HepG2 (cell line): Measurements from ENCODE around the gene S100A13. TPM values are rescaled to one million over a fixed set of nuclear protein-coding genes. Genes with fewer than 3 reads are reported as not detected.

Source experiments
- BCL6 ChIP-seq: IDR thresholded peaks from 2 replicates; pipeline ENCODE4 v1.6.1; 2016; ENCODE audit warnings: missing genetic modification reagents, missing compliant biosample characterization
- DDIT3 ChIP-seq: sonication (generic); formaldehyde crosslinking; IDR thresholded peaks from 2 replicates; pipeline ENCODE4 v1.4.0; 2020; ENCODE audit warnings: mild to moderate bottlenecking, missing genetic modification reagents
- HIVEP1 ChIP-seq: sonication (generic); formaldehyde crosslinking; IDR thresholded peaks from 2 replicates; pipeline ENCODE4 v1.4.0; 2020; ENCODE audit warnings: mild to moderate bottlenecking, missing genetic modification reagents
- HNF1B ChIP-seq: sonication (generic); formaldehyde crosslinking; IDR thresholded peaks from 2 replicates; pipeline ENCODE4 v1.5.1; 2020; ENCODE audit warnings: mild to moderate bottlenecking, moderate library complexity, missing genetic modification reagents
- HNRNPUL1 ChIP-seq: fragments of 200-400 bp; formaldehyde crosslinking; IDR thresholded peaks from 2 replicates; pipeline ENCODE4 v1.6.1; 2017; ENCODE audit warnings: low read depth, mild to moderate bottlenecking, low read length, moderate library complexity
- KLF15 ChIP-seq: sonication (generic); formaldehyde crosslinking; IDR thresholded peaks from 2 replicates; pipeline ENCODE4 v1.8.1; 2023; ENCODE audit warnings: borderline replicate concordance, mild to moderate bottlenecking, inconsistent platforms, missing genetic modification reagents, mixed read lengths
- MXD4 ChIP-seq: IDR thresholded peaks from 2 replicates; pipeline ENCODE4 v1.6.1; 2016; ENCODE audit warnings: mild to moderate bottlenecking, missing biosample characterization, missing genetic modification reagents
- NBN ChIP-seq: fragments of 450-650 bp; conservative IDR thresholded peaks from 2 replicates; pipeline ENCODE4 v1.6.1; 2017
- NPAS2 ChIP-seq: sonication (generic); formaldehyde crosslinking; IDR thresholded peaks from 2 replicates; pipeline ENCODE4 v1.8.0; 2022; ENCODE audit warnings: mild to moderate bottlenecking, missing genetic modification reagents, borderline replicate concordance
- PATZ1 ChIP-seq: sonication (generic); formaldehyde crosslinking; IDR thresholded peaks from 2 replicates; pipeline ENCODE4 v1.4.0; 2020; ENCODE audit warnings: missing genetic modification reagents
- PHF5A ChIP-seq: IDR thresholded peaks from one replicate; pipeline ENCODE4 v1.6.1; 2018; ENCODE audit warnings: low read depth, missing genetic modification reagents; ENCODE audit not compliant: unreplicated experiment
- RFXANK ChIP-seq: IDR thresholded peaks from 2 replicates; pipeline ENCODE4 v1.6.1; 2016
- SALL1 ChIP-seq: sonication (generic); formaldehyde crosslinking; IDR thresholded peaks from 2 replicates; pipeline ENCODE4 v1.8.0; 2022; ENCODE audit warnings: mild to moderate bottlenecking, missing genetic modification reagents
- SATB2 ChIP-seq: sonication (generic); formaldehyde crosslinking; IDR thresholded peaks from 2 replicates; pipeline ENCODE4 v1.5.0; 2020; ENCODE audit warnings: missing genetic modification reagents
- THAP9 ChIP-seq: sonication (generic); formaldehyde crosslinking; IDR thresholded peaks from 2 replicates; pipeline ENCODE4; 2020; ENCODE audit warnings: missing genetic modification reagents, mild to moderate bottlenecking, borderline replicate concordance
- THYN1 ChIP-seq: sonication (generic); formaldehyde crosslinking; IDR thresholded peaks from 2 replicates; pipeline ENCODE4 v1.8.1; 2023; ENCODE audit warnings: low read depth, mild to moderate bottlenecking, moderate library complexity, missing genetic modification reagents, borderline replicate concordance
- WIZ ChIP-seq: sonication (generic); formaldehyde crosslinking; IDR thresholded peaks from 2 replicates; pipeline ENCODE4 v1.5.1; 2020; ENCODE audit warnings: mild to moderate bottlenecking, missing genetic modification reagents
- ZNF24 ChIP-seq: fragments of 450-650 bp; IDR thresholded peaks from 2 replicates; pipeline ENCODE4 v1.6.1; 2017; ENCODE audit warnings: antibody characterized with exemption, mild to moderate bottlenecking
- ZNF30 ChIP-seq: sonication (generic); formaldehyde crosslinking; IDR thresholded peaks from 2 replicates; pipeline ENCODE4 v1.5.0; 2020; ENCODE audit warnings: mild to moderate bottlenecking, missing genetic modification reagents
- ZNF512 ChIP-seq: sonication (generic); formaldehyde crosslinking; IDR thresholded peaks from 2 replicates; pipeline ENCODE4 v1.4.0; 2020; ENCODE audit warnings: mild to moderate bottlenecking, missing genetic modification reagents
- polyA plus RNA-seq, 8 experiments: library from polyadenylated mRNA; depleted of rRNA in 3 of 8; stranded (reverse) in 7 of 8; unstranded in 1 of 8; fragments of >200 nt; fragmentation: Illumina TruSeq in 4 of 8; extraction: Trizol in 4 of 8; gene quantifications; 2 replicates each; pipeline versions ENCODE4 v1.2.1 to v1.2.3, GENCODE V29; 2011 to 2016; ENCODE audit warnings: low read depth in 4 of 8, missing spikeins in 1 of 8, mixed read lengths in 1 of 8; ENCODE audit not compliant: insufficient read depth in 1 of 8
- total RNA-seq, 5 experiments: library from RNA; depleted of rRNA; stranded (reverse); fragments of >200 nt; fragmentation: Illumina TruSeq; extraction: Trizol; gene quantifications; 2 replicates each; pipeline ENCODE4 v1.2.3, GENCODE V29; 2016; ENCODE audit warnings: low read depth in 1 of 5
- TF ChIP-seq, protein P1 (sequence below): sonication (generic); formaldehyde crosslinking; IDR thresholded peaks from 2 replicates; pipeline ENCODE4 v1.4.0; 2020; ENCODE audit warnings: mild to moderate bottlenecking, missing genetic modification reagents

The S100A13 gene
- total and polyA plus RNA-seq, 2 of the 13 experiments (the other 11 are each of a cell fraction or from before 2014, with no cell fraction given) = 89.5 to 172 TPM

DNA sequence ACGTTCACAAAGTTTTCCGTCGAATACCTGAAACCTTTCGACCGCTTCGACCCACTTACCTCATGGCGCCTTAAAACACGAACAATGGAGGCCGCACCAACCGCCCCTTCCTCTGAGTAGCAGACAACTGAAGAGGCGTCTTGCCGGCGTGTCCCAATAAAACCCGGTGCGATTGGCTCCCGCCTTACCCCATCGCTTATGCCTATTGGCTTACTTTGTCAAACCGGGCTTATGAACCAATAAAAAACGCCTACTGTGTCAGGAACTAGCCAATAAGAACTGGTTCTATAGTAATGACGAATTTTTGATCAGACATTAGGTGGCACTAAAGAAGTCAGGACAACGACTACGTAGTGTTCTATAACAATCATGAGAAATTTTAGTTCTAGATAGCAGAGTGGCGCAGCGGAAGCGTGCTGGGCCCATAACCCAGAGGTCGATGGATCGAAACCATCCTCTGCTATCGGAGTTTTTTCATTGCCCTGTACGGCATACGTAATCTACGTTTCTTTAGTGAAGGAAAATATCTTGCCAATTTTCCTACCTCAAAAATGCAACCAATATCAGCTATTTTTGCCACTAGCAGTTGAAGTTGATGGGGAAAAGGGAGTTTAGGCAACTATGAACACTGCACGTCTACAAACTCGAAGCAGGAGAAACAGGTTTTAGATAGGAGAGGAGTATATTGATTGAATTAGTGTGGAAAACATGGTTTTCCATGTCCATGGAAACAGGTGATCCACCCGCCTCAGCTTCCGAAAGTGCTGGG lies 43.7 kb upstream of the S100A13 start, which contains the start of gene ILF2 (continued):
- TF ChIP-seq PHF5A (CRISPR knock-in tag) (peak; percentile 67), WIZ (no peak), NPAS2 (CRISPR knock-in tag) (no peak), BCL6 (CRISPR knock-in tag) (peak; percentile 47; the same call in 1 of the 2 replicates), NBN (no peak), HIVEP1 (CRISPR knock-in tag) (no peak), DDIT3 (CRISPR knock-in tag) (no peak), KLF15 (no peak; the same call in 1 of the 2 replicates), THAP9 (CRISPR knock-in tag) (no peak; the same call in 1 of the 2 replicates), ZNF30 (no peak), SATB2 (CRISPR knock-in tag) (no peak), HNF1B (CRISPR knock-in tag) (peak; percentile 67), PATZ1 (CRISPR knock-in tag) (no peak), ZNF24 (peak; percentile 100), RFXANK (CRISPR knock-in tag) (peak; percentile 86; the same call in 1 of the 2 replicates), THYN1 (CRISPR knock-in tag) (no peak), ZNF512 (no peak), HNRNPUL1 (no peak), MXD4 (CRISPR knock-in tag) (no peak), SALL1 (CRISPR knock-in tag) (peak; percentile 76)
- TF ChIP-seq, protein P1, sequence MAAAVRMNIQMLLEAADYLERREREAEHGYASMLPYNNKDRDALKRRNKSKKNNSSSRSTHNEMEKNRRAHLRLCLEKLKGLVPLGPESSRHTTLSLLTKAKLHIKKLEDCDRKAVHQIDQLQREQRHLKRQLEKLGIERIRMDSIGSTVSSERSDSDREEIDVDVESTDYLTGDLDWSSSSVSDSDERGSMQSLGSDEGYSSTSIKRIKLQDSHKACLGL = 0 out of 2 replicates have a peak, but pooled peaks have one; percentile 39
